HG03196 (cell line): ENCODE results near the gene ERCC6.

Source experiments
- ATAC-seq: cut with Tn5 transposase; IDR thresholded peaks from one replicate; pipeline ENCODE4 v1.9.1; 2021; ENCODE audit not compliant: unreplicated experiment

Gene ERCC6

GRCh38 chr10:49549640-49550346, 10.9 kb upstream of the ERCC6 start:
- no peak for ATAC-seq

GRCh38 chr10:49543604-49544003, 4.7 kb upstream of the ERCC6 start:
- ATAC-seq: no peak

GRCh38 chr10:49542353-49542752, 3.4 kb upstream of the ERCC6 start:
- no peak for ATAC-seq

GRCh38 chr10:49541762-49542161, 2.8 kb upstream of the ERCC6 start:
- no peak for ATAC-seq

GRCh38 chr10:49540056-49540797, 1.3 kb upstream of the ERCC6 start:
- ATAC-seq: no peak

- peak; percentile 4 for ATAC-seq
Measured at GRCh38 chr10:49539320-49539885, 482 bp upstream of the ERCC6 start.

GRCh38 chr10:49534670-49535381, 4.1 kb downstream of the ERCC6 start:
- ATAC-seq: peak; percentile 51

GRCh38 chr10:49532461-49532860, 6.5 kb downstream of the ERCC6 start:
- ATAC-seq: no peak

GRCh38 chr10:49528977-49529506, 9.9 kb downstream of the ERCC6 start:
- ATAC-seq: no peak

- no peak for ATAC-seq
Measured at GRCh38 chr10:49527850-49528249, 11.1 kb downstream of the ERCC6 start.

- ATAC-seq: no peak
Measured at GRCh38 chr10:49527061-49527460, 11.9 kb downstream of the ERCC6 start.

- no peak for ATAC-seq
Measured at GRCh38 chr10:49526619-49527018, 12.3 kb downstream of the ERCC6 start.

GRCh38 chr10:49524496-49524895, 14.4 kb downstream of the ERCC6 start:
- no peak for ATAC-seq

- ATAC-seq: no peak
Measured at GRCh38 chr10:49523301-49523700, 15.6 kb downstream of the ERCC6 start.

- ATAC-seq: no peak
Measured at GRCh38 chr10:49521062-49521461, 17.9 kb downstream of the ERCC6 start.

- ATAC-seq: no peak
Measured at GRCh38 chr10:49520122-49520775, 18.7 kb downstream of the ERCC6 start.

GRCh38 chr10:49519717-49520116, 19.2 kb downstream of the ERCC6 start:
- ATAC-seq: no peak

GRCh38 chr10:49518982-49519578, 19.8 kb downstream of the ERCC6 start:
- no peak for ATAC-seq

GRCh38 chr10:49518566-49518965, 20.4 kb downstream of the ERCC6 start:
- no peak for ATAC-seq

- no peak for ATAC-seq
Measured at GRCh38 chr10:49516216-49516970, 22.5 kb downstream of the ERCC6 start.
